Measurements from ENCODE around the gene KIZ. TPM values are rescaled to one million over a fixed set of nuclear protein-coding genes. Genes with fewer than 3 reads are reported as not detected.

The KIZ gene
- total RNA-seq, 1 experiment from 2014 or later = 43.6 TPM

- TF ChIP-seq ZNF121 (CRISPR knock-in tag; IDR thresholded peaks at IDR 0.05) (0 out of 2 replicates have a peak, but pooled peaks have one; percentile 15), ATF2 (CRISPR knock-in tag; IDR thresholded peaks at IDR 0.05; ENCODE audit: borderline replicate concordance, low read depth) (no peak), ZBTB43 (CRISPR knock-in tag; IDR thresholded peaks at IDR 0.05) (peak; percentile 55; the same call in 1 of the 2 replicates), JUN (CRISPR knock-in tag; IDR thresholded peaks at IDR 0.05) (peak; percentile 41; the same call in 1 of the 2 replicates), E2F4 (CRISPR knock-in tag; IDR thresholded peaks at IDR 0.05; ENCODE audit: borderline replicate concordance, low read depth) (no peak), MYBL2 (CRISPR knock-in tag; IDR thresholded peaks at IDR 0.05) (peak; percentile 55; the same call in 1 of the 2 replicates), ZNF671 (CRISPR knock-in tag; IDR thresholded peaks at IDR 0.05) (no peak), ZNF416 (CRISPR knock-in tag; IDR thresholded peaks at IDR 0.05) (no peak), FOXP4 (CRISPR knock-in tag; IDR thresholded peaks at IDR 0.05) (peak; percentile 82), ARID4B (CRISPR knock-in tag; IDR thresholded peaks at IDR 0.05; ENCODE audit: borderline replicate concordance) (peak; percentile 82; the same call in 1 of the 2 replicates), ZNF532 (CRISPR knock-in tag; IDR thresholded peaks at IDR 0.05; ENCODE audit: borderline replicate concordance) (no peak), TCF7 (CRISPR knock-in tag; IDR thresholded peaks at IDR 0.05; ENCODE audit: low read depth) (peak; percentile 86; the same call in 1 of the 2 replicates), SMAD4 (CRISPR knock-in tag; IDR thresholded peaks at IDR 0.05) (0 out of 2 replicates have a peak, but pooled peaks have one; percentile 44), NFE2L1 (CRISPR knock-in tag; IDR thresholded peaks at IDR 0.05) (peak; percentile 55; the same call in 1 of the 2 replicates), TEAD1 (CRISPR knock-in tag; IDR thresholded peaks at IDR 0.05) (peak; percentile 55; the same call in 1 of the 2 replicates), JAZF1 (CRISPR knock-in tag; IDR thresholded peaks at IDR 0.05) (no peak), USF1 (CRISPR knock-in tag; IDR thresholded peaks at IDR 0.05) (peak; percentile 56; the same call in 1 of the 2 replicates), SMAD3 (CRISPR knock-in tag; IDR thresholded peaks at IDR 0.05; ENCODE audit: borderline replicate concordance) (peak; percentile 58; the same call in 1 of the 2 replicates), SP1 (CRISPR knock-in tag; conservative IDR thresholded peaks at IDR 0.05) (0 out of 2 replicates have a peak, but pooled peaks have one; percentile 17), TP53 (CRISPR knock-in tag; IDR thresholded peaks at IDR 0.05) (no peak), FOXP1 (CRISPR knock-in tag; IDR thresholded peaks at IDR 0.05; ENCODE audit: borderline replicate concordance) (peak; percentile 58; the same call in 1 of the 2 replicates)
Measured at GRCh38 chr20:21102603-21103311, 23.1 kb upstream of the KIZ start (continued).
